ENCODE results near the gene TEX22. TPM values are rescaled to one million over a fixed set of nuclear protein-coding genes. Genes with fewer than 3 reads are reported as not detected.

The TEX22 gene
- total and polyA plus RNA-seq, 9 donors, result 0.11 to 5.1 (median 2.5) TPM; not detected in 1

DNA sequence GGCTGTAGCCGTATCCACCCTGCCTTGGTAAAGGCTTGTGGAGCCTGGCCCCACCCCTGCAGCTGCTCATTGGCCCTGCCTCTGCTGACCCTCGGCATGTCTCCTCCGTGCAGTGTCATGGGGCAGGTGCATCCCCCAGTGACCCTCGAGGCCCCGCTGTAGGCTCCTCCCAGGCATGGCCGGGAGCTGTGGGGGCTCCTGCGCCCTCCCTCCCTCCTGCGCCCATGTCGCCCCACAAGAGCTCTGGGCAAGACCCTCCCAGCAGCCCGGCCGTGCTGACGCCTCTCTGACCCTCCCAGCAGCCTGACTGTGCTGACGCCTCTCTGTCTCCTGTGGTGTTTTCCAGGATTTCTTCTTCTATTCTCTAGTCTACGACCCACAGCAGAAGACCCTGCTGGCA lies 55.5 kb downstream of the TEX22 start:
- 80 to 89% (median 80%) methylated on average over 13 to 14 of the region's 14 CpGs for WGBS, 3 donors
- TF ChIP-seq POLR2A (IDR thresholded peaks at IDR 0.05), result no peak
- no peak for TF ChIP-seq CTCF (IDR thresholded peaks at IDR 0.05)
- no peak for TF ChIP-seq EP300 (IDR thresholded peaks at IDR 0.05)
- H3K27ac ChIP-seq, result no peak overlapping the region
- H3K4me1 ChIP-seq (ENCODE audit: insufficient read depth), result no peaks in the 10 kb centered on the region
- intact Hi-C loops (cut with DNase I), result no loop called here
- H3K36me3 ChIP-seq, result no peaks in the 10 kb centered on the region
- H3K27me3 ChIP-seq, result no peaks in the 10 kb centered on the region
- no peaks in the 10 kb centered on the region for H3K9me3 ChIP-seq
- H3K4me3 ChIP-seq, result no peak overlapping the region
- DNase-seq, result no peak

- WGBS, 3 donors, result 80 to 88% (median 84%) methylated on average over 22 of the region's 22 CpGs
- intact Hi-C loops (cut with DNase I), result no loop called here
- Histone ChIP-seq H3K4me1 (ENCODE audit: insufficient read depth) (no peaks in the 10 kb centered on the region), H3K27me3 (no peaks in the 10 kb centered on the region), H3K9me3 (no peaks in the 10 kb centered on the region), H3K4me3 (no peak overlapping the region), H3K27ac (no peak overlapping the region), H3K36me3 (no peaks in the 10 kb centered on the region)
- DNase-seq, result no peak
- no peak for TF ChIP-seq EP300 (IDR thresholded peaks at IDR 0.05)
- TF ChIP-seq CTCF (IDR thresholded peaks at IDR 0.05), result no peak
- TF ChIP-seq POLR2A (IDR thresholded peaks at IDR 0.05), result no peak
Observed at GRCh38 chr14:105455086-105455640, 56.8 kb downstream of the TEX22 start.

GRCh38 chr14:105455766-105456660 lies 57.7 kb downstream of the TEX22 start:
- 85 to 89% (median 86%) methylated on average over 22 of the region's 22 CpGs for whole genome bisulfite sequencing, 3 donors
- TF ChIP-seq POLR2A (IDR thresholded peaks at IDR 0.05) (no peak), CTCF (IDR thresholded peaks at IDR 0.05) (no peak), EP300 (IDR thresholded peaks at IDR 0.05) (no peak)
- intact Hi-C loops (cut with DNase I), result no loop called here
- H3K27ac ChIP-seq, result no peak overlapping the region
- H3K9me3 ChIP-seq, result no peaks in the 10 kb centered on the region
- DNase-seq, result no peak
- H3K27me3 ChIP-seq, result no peaks in the 10 kb centered on the region
- no peak overlapping the region for H3K4me3 ChIP-seq
- H3K36me3 ChIP-seq, result no peaks in the 10 kb centered on the region
- H3K4me1 ChIP-seq (ENCODE audit: insufficient read depth), result no peaks in the 10 kb centered on the region

- DNase-seq, result no peak
- no peaks in the 10 kb centered on the region for H3K27me3 ChIP-seq
- H3K4me3 ChIP-seq, result no peak overlapping the region
- no peaks in the 10 kb centered on the region for H3K4me1 ChIP-seq (ENCODE audit: insufficient read depth)
- TF ChIP-seq POLR2A (IDR thresholded peaks at IDR 0.05) (no peak), EP300 (IDR thresholded peaks at IDR 0.05) (no peak), CTCF (IDR thresholded peaks at IDR 0.05) (no peak)
- H3K27ac ChIP-seq, result no peak overlapping the region
- H3K36me3 ChIP-seq, result no peaks in the 10 kb centered on the region
- intact Hi-C loops (cut with DNase I), result no loop called here
- no peaks in the 10 kb centered on the region for H3K9me3 ChIP-seq
- 82 to 84% (median 83%) methylated on average over 22 of the region's 22 CpGs for WGBS, 3 donors
Observed at GRCh38 chr14:105456736-105457617, 58.6 kb downstream of the TEX22 start.

Measured in ovary (tissue), 9 donors.